Thoracic aorta (tissue), 2 donors: ENCODE measurements around the gene BCR. TPM values are rescaled to one million over a fixed set of nuclear protein-coding genes. Genes with fewer than 3 reads are reported as not detected.
A peak's percentile ranks its signal among the peaks of the same experiment; 100 is the strongest.

Source experiments
- ATAC-seq: fragments of 150-250 bp; one replicate; pipeline ENCODE4 v1.8.0; 2017; ENCODE audit warnings: low read depth; ENCODE audit not compliant: insufficient number of reproducible peaks, low FRiP score
- DNase-seq: peaks from one replicate; pipeline ENCODE4 v3.0.0-alpha.2; 2020; ENCODE audit warnings: low spot score
- H3K27ac ChIP-seq, 2 donors: fragments of 200-600 bp; sonication (generic); 1 replicate in 1 of 2; 2 replicates in 1 of 2; pipeline ENCODE4 v1.5.1; 2016; ENCODE audit warnings: mild to moderate bottlenecking in 2 of 2, moderate library complexity in 2 of 2
- H3K27me3 ChIP-seq: fragments of 200-600 bp; sonication (generic); replicated peaks from 2 replicates; pipeline ENCODE4 v1.6.0; 2016; ENCODE audit warnings: mild to moderate bottlenecking; ENCODE audit not compliant: insufficient read depth
- H3K36me3 ChIP-seq: fragments of 200-600 bp; sonication (generic); one replicate; pipeline ENCODE4 v1.5.1; 2016
- H3K4me1 ChIP-seq, 2 donors: fragments of 200-600 bp; sonication (generic); 1 replicate in 1 of 2; 2 replicates in 1 of 2; pipeline versions ENCODE4 v1.5.1 to v1.6.0; 2016; ENCODE audit warnings: low read depth in 2 of 2, mild to moderate bottlenecking in 1 of 2; ENCODE audit not compliant: control insufficient read depth in 1 of 2
- H3K4me3 ChIP-seq: fragments of 200-600 bp; sonication (generic); 2 replicates; pipeline ENCODE4 v1.5.1; 2016; ENCODE audit warnings: mild to moderate bottlenecking
- H3K9me3 ChIP-seq: fragments of 200-600 bp; sonication (generic); 2 replicates; pipeline ENCODE4 v1.5.1; 2016
- CTCF ChIP-seq: fragments of 200-600 bp; sonication (generic); IDR thresholded peaks from one replicate; pipeline ENCODE4 v1.5.1; 2019; ENCODE audit warnings: antibody characterized with exemption
- total RNA-seq, 2 donors: library from RNA; depleted of rRNA; stranded (reverse); fragments of >200 nt; gene quantifications; one replicate each; pipeline versions ENCODE4 v1.1.0 to v1.2.3, GENCODE V29; 2016

BCR gene
- total RNA-seq, 2 donors from 2014 or later, result 73.2 to 232 TPM

- no peaks in the 10 kb centered on the region for H3K9me3 ChIP-seq
- TF ChIP-seq CTCF, result no peak
- H3K27ac ChIP-seq, result peak overlapping the region; percentile 91 to 93
- no peak for ATAC-seq
- no peaks in the 10 kb centered on the region for H3K36me3 ChIP-seq
- no peak overlapping the region for H3K4me3 ChIP-seq
- DNase-seq, result no peak
- no peaks in the 10 kb centered on the region for H3K27me3 ChIP-seq
- peaks cover 41 to 65% of the 10 kb centered on the region in 2 donors for H3K4me1 ChIP-seq
Measured at GRCh38 chr22:23202812-23203451, 22.6 kb downstream of the BCR start.

GRCh38 chr22:23203452-23204124 lies 23.3 kb downstream of the BCR start:
- peak overlapping the region; percentile 91 to 93 for H3K27ac ChIP-seq
- H3K4me1 ChIP-seq, result peaks cover 41 to 63% of the 10 kb centered on the region in 2 donors
- no peak for DNase-seq
- no peak for ATAC-seq
- H3K36me3 ChIP-seq, result no peaks in the 10 kb centered on the region
- no peak for TF ChIP-seq CTCF
- peak overlapping the region; percentile 21 for H3K4me3 ChIP-seq
- no peaks in the 10 kb centered on the region for H3K9me3 ChIP-seq
- H3K27me3 ChIP-seq, result no peaks in the 10 kb centered on the region

GRCh38 chr22:23204125-23204488 lies 23.8 kb downstream of the BCR start:
- DNase-seq (no peak), ATAC-seq (peak; percentile 72)
- H3K36me3 ChIP-seq, result no peaks in the 10 kb centered on the region
- H3K4me1 ChIP-seq, result peaks cover 41 to 58% of the 10 kb centered on the region in 2 donors
- TF ChIP-seq CTCF, result no peak
- H3K4me3 ChIP-seq, result peak overlapping the region; percentile 37
- H3K27me3 ChIP-seq, result no peaks in the 10 kb centered on the region
- H3K9me3 ChIP-seq, result no peaks in the 10 kb centered on the region
- H3K27ac ChIP-seq, result peak overlapping the region; percentile 91 to 93

DNA sequence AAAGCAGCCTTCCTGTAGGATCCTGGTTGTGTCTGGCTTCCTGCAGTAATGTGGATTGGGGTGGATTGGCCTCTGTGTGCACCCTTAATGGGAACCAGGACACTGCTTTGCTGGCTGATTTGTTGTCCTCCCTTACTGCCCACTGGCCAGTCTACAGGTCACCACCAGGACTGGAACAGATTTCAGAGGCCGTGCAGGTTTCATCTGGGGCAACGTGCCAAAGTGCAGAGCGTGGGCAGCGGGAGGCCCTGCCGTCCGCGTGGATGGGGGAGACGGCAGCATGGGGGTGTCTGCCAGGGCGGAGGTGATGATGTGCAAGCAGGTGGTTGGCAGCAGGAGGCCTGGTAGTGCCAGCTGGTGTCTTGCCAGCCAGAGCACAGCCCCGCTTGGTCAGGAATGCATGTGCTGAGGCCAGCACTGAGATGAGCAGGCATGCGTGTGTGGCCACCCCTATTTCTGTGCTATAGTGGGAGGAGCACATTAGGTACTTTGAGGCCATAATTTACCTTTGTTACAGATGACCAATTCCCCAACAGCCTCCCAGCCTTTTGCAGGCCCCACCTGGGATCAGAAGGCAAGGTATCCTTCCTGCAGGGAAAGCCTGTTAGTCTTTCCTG lies 24.3 kb downstream of the BCR start:
- no peak for TF ChIP-seq CTCF
- peaks cover 41 to 53% of the 10 kb centered on the region in 2 donors for H3K4me1 ChIP-seq
- no peaks in the 10 kb centered on the region for H3K27me3 ChIP-seq
- H3K27ac ChIP-seq, result peak overlapping the region; percentile 91 to 93
- no peaks in the 10 kb centered on the region for H3K36me3 ChIP-seq
- ATAC-seq (peak; percentile 3), DNase-seq (no peak)
- H3K9me3 ChIP-seq, result no peaks in the 10 kb centered on the region
- H3K4me3 ChIP-seq, result peak overlapping the region; percentile 37

GRCh38 chr22:23205339-23206049 lies 25.2 kb downstream of the BCR start:
- peaks cover 36 to 51% of the 10 kb centered on the region in 2 donors for H3K4me1 ChIP-seq
- TF ChIP-seq CTCF, result no peak
- no peak for ATAC-seq
- no peak for DNase-seq
- peak overlapping the region; percentile 91 to 93 for H3K27ac ChIP-seq
- H3K9me3 ChIP-seq, result no peaks in the 10 kb centered on the region
- peak overlapping the region; percentile 37 for H3K4me3 ChIP-seq
- no peaks in the 10 kb centered on the region for H3K36me3 ChIP-seq
- H3K27me3 ChIP-seq, result no peaks in the 10 kb centered on the region
